Panc1 (cell line): ENCODE data around the gene IQCN.

Experiments
- CTCF ChIP-seq: fragments of 450-650 bp; IDR thresholded peaks from 2 replicates; pipeline ENCODE4 v1.5.1; 2017; ENCODE audit warnings: mild to moderate bottlenecking
- POLR2AphosphoS5 ChIP-seq: IDR thresholded peaks from 2 replicates; pipeline ENCODE4 v1.6.1; 2012; ENCODE audit warnings: mild to moderate bottlenecking, low read depth, low read length, moderate library complexity
- REST ChIP-seq, 2 experiments: IDR thresholded peaks; 2 replicates each; pipeline ENCODE4 v1.6.1; 2011 to 2012; ENCODE audit warnings: low read depth in 2 of 2, control low read depth in 1 of 2, low read length in 1 of 2, mild to moderate bottlenecking in 1 of 2, moderate library complexity in 1 of 2; ENCODE audit not compliant: insufficient read depth in 1 of 2
- TCF7L2 ChIP-seq: IDR thresholded peaks from 2 replicates; pipeline ENCODE4 v1.6.1; 2011; ENCODE audit warnings: mild to moderate bottlenecking, low read depth, low read length, inconsistent platforms

- TF ChIP-seq CTCF (no peak), REST (IDR thresholded peaks at IDR 0.05; ENCODE audit: insufficient read depth in 1 of 2, low read depth in 2 of 2, low read length in 1 of 2) (no peak), POLR2AphosphoS5 (no peak), TCF7L2 (no peak)
Measured at GRCh38 chr19:18262144-18262543, 12.1 kb downstream of the IQCN start.
